Measurements from ENCODE around the gene ESRRB.

The ESRRB gene

DNA sequence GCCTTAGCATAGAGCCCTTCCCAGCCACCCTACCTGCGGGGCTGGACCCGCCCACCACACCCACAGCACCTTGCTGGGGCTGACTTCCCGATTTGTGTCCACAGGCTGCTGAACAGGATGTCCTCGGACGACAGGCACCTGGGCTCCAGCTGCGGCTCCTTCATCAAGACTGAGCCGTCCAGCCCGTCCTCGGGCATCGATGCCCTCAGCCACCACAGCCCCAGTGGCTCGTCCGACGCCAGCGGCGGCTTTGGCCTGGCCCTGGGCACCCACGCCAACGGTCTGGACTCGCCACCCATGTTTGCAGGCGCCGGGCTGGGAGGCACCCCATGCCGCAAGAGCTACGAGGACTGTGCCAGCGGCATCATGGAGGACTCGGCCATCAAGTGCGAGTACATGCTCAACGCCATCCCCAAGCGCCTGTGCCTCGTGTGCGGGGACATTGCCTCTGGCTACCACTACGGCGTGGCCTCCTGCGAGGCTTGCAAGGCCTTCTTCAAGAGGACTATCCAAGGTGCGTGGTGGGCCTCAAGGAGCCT, 63.4 kb downstream of the ESRRB start:
- Histone ChIP-seq H3K9me3 (ENCODE audit: low read length) (no peaks in the 10 kb centered on the region), H3K4me2 (ENCODE audit: low read length) (no peak overlapping the region), H3K9me2 (ENCODE audit: low read depth, low read length) (no peaks in the 10 kb centered on the region), H3K79me2 (ENCODE audit: insufficient read depth, low read length) (no peaks in the 10 kb centered on the region), H3K9ac (ENCODE audit: low read length) (no peak overlapping the region), H3K4me3 (ENCODE audit: low read depth, low read length, poor library complexity, severe bottlenecking) (no peak overlapping the region), H3K27me3 (ENCODE audit: insufficient read depth, low read length) (no peaks in the 10 kb centered on the region), H3K27ac (ENCODE audit: low read depth, low read length, poor library complexity, severe bottlenecking) (no peak overlapping the region), H2AFZ (ENCODE audit: low read length) (no peak overlapping the region), H3K36me3 (ENCODE audit: insufficient read depth, low read length) (no peaks in the 10 kb centered on the region), H3F3A (ENCODE audit: insufficient read depth, low read length) (no peaks in the 10 kb centered on the region), H3K4me1 (ENCODE audit: insufficient read depth, low read length, severe bottlenecking) (no peaks in the 10 kb centered on the region), H4K20me1 (ENCODE audit: insufficient read depth, low read length) (no peaks in the 10 kb centered on the region)
- TF ChIP-seq EZH2 (IDR thresholded peaks at IDR 0.05; ENCODE audit: borderline replicate concordance, low read length), result no peak
- TF ChIP-seq, protein P1, sequence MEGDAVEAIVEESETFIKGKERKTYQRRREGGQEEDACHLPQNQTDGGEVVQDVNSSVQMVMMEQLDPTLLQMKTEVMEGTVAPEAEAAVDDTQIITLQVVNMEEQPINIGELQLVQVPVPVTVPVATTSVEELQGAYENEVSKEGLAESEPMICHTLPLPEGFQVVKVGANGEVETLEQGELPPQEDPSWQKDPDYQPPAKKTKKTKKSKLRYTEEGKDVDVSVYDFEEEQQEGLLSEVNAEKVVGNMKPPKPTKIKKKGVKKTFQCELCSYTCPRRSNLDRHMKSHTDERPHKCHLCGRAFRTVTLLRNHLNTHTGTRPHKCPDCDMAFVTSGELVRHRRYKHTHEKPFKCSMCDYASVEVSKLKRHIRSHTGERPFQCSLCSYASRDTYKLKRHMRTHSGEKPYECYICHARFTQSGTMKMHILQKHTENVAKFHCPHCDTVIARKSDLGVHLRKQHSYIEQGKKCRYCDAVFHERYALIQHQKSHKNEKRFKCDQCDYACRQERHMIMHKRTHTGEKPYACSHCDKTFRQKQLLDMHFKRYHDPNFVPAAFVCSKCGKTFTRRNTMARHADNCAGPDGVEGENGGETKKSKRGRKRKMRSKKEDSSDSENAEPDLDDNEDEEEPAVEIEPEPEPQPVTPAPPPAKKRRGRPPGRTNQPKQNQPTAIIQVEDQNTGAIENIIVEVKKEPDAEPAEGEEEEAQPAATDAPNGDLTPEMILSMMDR (IDR thresholded peaks at IDR 0.05; ENCODE audit: low read length), result no peak

DNA sequence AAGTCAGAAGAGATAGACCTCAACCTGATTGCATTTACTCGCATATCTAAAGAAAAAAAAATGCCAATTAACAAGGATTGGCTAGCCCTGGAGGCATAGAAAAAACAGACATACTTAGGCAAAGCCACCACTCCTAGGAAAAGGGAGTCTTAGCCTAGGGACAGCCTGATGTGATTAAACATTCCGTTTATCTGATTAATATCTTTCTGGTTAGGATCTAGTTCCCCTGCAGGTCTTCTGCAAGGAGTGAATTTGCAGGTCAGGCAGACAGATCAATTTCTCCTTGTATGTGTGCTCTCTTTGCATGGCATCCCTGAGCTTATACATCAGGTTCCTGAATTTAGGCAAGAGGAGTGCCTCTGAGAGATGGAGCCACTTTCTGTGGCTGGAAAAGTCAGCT, 70.5 kb downstream of the ESRRB start:
- Histone ChIP-seq H3K9ac (ENCODE audit: low read length) (no peak overlapping the region), H3K9me3 (ENCODE audit: low read length) (no peaks in the 10 kb centered on the region)

DNA sequence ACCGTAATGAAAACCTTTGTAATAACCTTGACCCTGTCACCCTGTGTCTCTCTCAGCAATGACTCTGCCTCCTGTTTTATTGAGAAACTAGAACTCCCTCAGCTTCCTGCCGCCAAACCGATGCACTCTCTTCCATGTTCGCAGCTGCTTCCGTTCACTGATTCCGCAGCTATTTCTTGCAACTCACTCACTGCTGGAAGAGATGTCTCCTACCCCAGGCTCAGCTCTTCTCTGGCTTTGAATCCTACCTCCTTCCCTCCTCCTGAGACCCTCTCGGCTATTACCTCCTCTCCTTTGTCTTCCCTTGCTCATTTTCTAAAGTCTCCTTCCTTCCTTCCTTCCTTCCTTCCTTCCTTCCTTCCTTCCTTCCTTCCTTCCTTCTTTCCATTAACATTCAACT, 71.0 kb downstream of the ESRRB start:
- no peaks in the 10 kb centered on the region for H3F3A ChIP-seq (ENCODE audit: insufficient read depth, low read length)
- no peaks in the 10 kb centered on the region for H3K4me1 ChIP-seq (ENCODE audit: insufficient read depth, low read length, severe bottlenecking)
- H3K27ac ChIP-seq (ENCODE audit: low read depth, low read length, poor library complexity, severe bottlenecking), result no peak overlapping the region
- no peaks in the 10 kb centered on the region for H3K9me3 ChIP-seq (ENCODE audit: low read length)
- no peaks in the 10 kb centered on the region for H3K27me3 ChIP-seq (ENCODE audit: insufficient read depth, low read length)
- no peaks in the 10 kb centered on the region for H3K9me2 ChIP-seq (ENCODE audit: low read depth, low read length)
- no peak overlapping the region for H3K4me3 ChIP-seq (ENCODE audit: low read depth, low read length, poor library complexity, severe bottlenecking)
- H2AFZ ChIP-seq (ENCODE audit: low read length), result no peak overlapping the region
- no peak overlapping the region for H3K9ac ChIP-seq (ENCODE audit: low read length)
- TF ChIP-seq, protein P1 (IDR thresholded peaks at IDR 0.05; ENCODE audit: low read length), result no peak
- TF ChIP-seq EZH2 (IDR thresholded peaks at IDR 0.05; ENCODE audit: borderline replicate concordance, low read length), result no peak
- H3K79me2 ChIP-seq (ENCODE audit: insufficient read depth, low read length), result no peaks in the 10 kb centered on the region
- H4K20me1 ChIP-seq (ENCODE audit: insufficient read depth, low read length), result no peaks in the 10 kb centered on the region
- no peaks in the 10 kb centered on the region for H3K36me3 ChIP-seq (ENCODE audit: insufficient read depth, low read length)
- H3K4me2 ChIP-seq (ENCODE audit: low read length), result no peak overlapping the region

More for the DNA sequence above, 70.5 kb downstream of the ESRRB start:
- no peaks in the 10 kb centered on the region for H3F3A ChIP-seq (ENCODE audit: insufficient read depth, low read length)
- no peaks in the 10 kb centered on the region for H3K9me2 ChIP-seq (ENCODE audit: low read depth, low read length)
- H4K20me1 ChIP-seq (ENCODE audit: insufficient read depth, low read length), result no peaks in the 10 kb centered on the region
- H2AFZ ChIP-seq (ENCODE audit: low read length), result no peak overlapping the region
- H3K4me2 ChIP-seq (ENCODE audit: low read length), result no peak overlapping the region
- TF ChIP-seq, protein P1 (IDR thresholded peaks at IDR 0.05; ENCODE audit: low read length), result no peak
- TF ChIP-seq EZH2 (IDR thresholded peaks at IDR 0.05; ENCODE audit: borderline replicate concordance, low read length), result no peak
- H3K79me2 ChIP-seq (ENCODE audit: insufficient read depth, low read length), result no peaks in the 10 kb centered on the region
- no peaks in the 10 kb centered on the region for H3K27me3 ChIP-seq (ENCODE audit: insufficient read depth, low read length)
- no peaks in the 10 kb centered on the region for H3K4me1 ChIP-seq (ENCODE audit: insufficient read depth, low read length, severe bottlenecking)
- H3K27ac ChIP-seq (ENCODE audit: low read depth, low read length, poor library complexity, severe bottlenecking), result no peak overlapping the region
- H3K36me3 ChIP-seq (ENCODE audit: insufficient read depth, low read length), result no peaks in the 10 kb centered on the region
- no peak overlapping the region for H3K4me3 ChIP-seq (ENCODE audit: low read depth, low read length, poor library complexity, severe bottlenecking)

Measured in OCI-LY1 (cell line).